Measurements from ENCODE around the gene PCDH9. TPM values are rescaled to one million over a fixed set of nuclear protein-coding genes. Genes with fewer than 3 reads are reported as not detected.

The PCDH9 gene
- total RNA-seq, 1 experiment from 2014 or later: 5.6 TPM

- no peak for DNase-seq
- Histone ChIP-seq H3K27ac (no peak overlapping the region), H3K4me1 (no peaks in the 10 kb centered on the region), H3K9me3 (replicated peaks) (no peaks in the 10 kb centered on the region), H3K27me3 (no peaks in the 10 kb centered on the region), H3K4me3 (no peak overlapping the region), H3K36me3 (no peaks in the 10 kb centered on the region)
These were observed 673.8 kb downstream of the PCDH9 start for GRCh38 chr13:66556306-66556705.

- H3K4me1 ChIP-seq: no peaks in the 10 kb centered on the region
- H3K4me3 ChIP-seq: no peak overlapping the region
- no peak for DNase-seq
- H3K36me3 ChIP-seq: no peaks in the 10 kb centered on the region
- H3K27me3 ChIP-seq: no peaks in the 10 kb centered on the region
- H3K9me3 ChIP-seq (replicated peaks): no peaks in the 10 kb centered on the region
- H3K27ac ChIP-seq: no peak overlapping the region
These were observed 676.7 kb downstream of the PCDH9 start for GRCh38 chr13:66553391-66553790.

GRCh38 chr13:66551128-66551527 is 679.0 kb downstream of the PCDH9 start:
- H3K27ac ChIP-seq: no peak overlapping the region
- H3K27me3 ChIP-seq: no peaks in the 10 kb centered on the region
- no peaks in the 10 kb centered on the region for H3K36me3 ChIP-seq
- no peaks in the 10 kb centered on the region for H3K9me3 ChIP-seq (replicated peaks)
- H3K4me3 ChIP-seq: no peak overlapping the region
- H3K4me1 ChIP-seq: no peaks in the 10 kb centered on the region
- no peak for DNase-seq

- Histone ChIP-seq H3K27ac (no peak overlapping the region), H3K4me3 (no peak overlapping the region), H3K9me3 (replicated peaks) (no peaks in the 10 kb centered on the region), H3K36me3 (no peaks in the 10 kb centered on the region), H3K4me1 (no peaks in the 10 kb centered on the region), H3K27me3 (no peaks in the 10 kb centered on the region)
- DNase-seq: no peak
These were observed 682.5 kb downstream of the PCDH9 start for GRCh38 chr13:66547685-66548084.

GRCh38 chr13:66546534-66547379 is 683.4 kb downstream of the PCDH9 start:
- no peak overlapping the region for H3K4me3 ChIP-seq
- H3K27me3 ChIP-seq: no peaks in the 10 kb centered on the region
- H3K4me1 ChIP-seq: no peaks in the 10 kb centered on the region
- no peak for DNase-seq
- H3K27ac ChIP-seq: no peak overlapping the region
- no peaks in the 10 kb centered on the region for H3K36me3 ChIP-seq
- H3K9me3 ChIP-seq (replicated peaks): no peaks in the 10 kb centered on the region

- Histone ChIP-seq H3K36me3 (no peaks in the 10 kb centered on the region), H3K4me1 (no peaks in the 10 kb centered on the region), H3K27ac (no peak overlapping the region), H3K4me3 (no peak overlapping the region), H3K27me3 (no peaks in the 10 kb centered on the region), H3K9me3 (replicated peaks) (no peaks in the 10 kb centered on the region)
- no peak for DNase-seq
These were observed 686.4 kb downstream of the PCDH9 start for GRCh38 chr13:66543780-66544179.

GRCh38 chr13:66537417-66537816 is 692.7 kb downstream of the PCDH9 start:
- H3K36me3 ChIP-seq: no peaks in the 10 kb centered on the region

GRCh38 chr13:66536746-66537145 is 693.4 kb downstream of the PCDH9 start:
- Histone ChIP-seq H3K9me3 (replicated peaks) (no peaks in the 10 kb centered on the region), H3K4me1 (no peaks in the 10 kb centered on the region), H3K36me3 (no peaks in the 10 kb centered on the region), H3K4me3 (no peak overlapping the region), H3K27ac (no peak overlapping the region), H3K27me3 (no peaks in the 10 kb centered on the region)
- DNase-seq: no peak

More at GRCh38 chr13:66537417-66537816, 692.7 kb downstream of the PCDH9 start:
- no peak for DNase-seq
- Histone ChIP-seq H3K4me3 (no peak overlapping the region), H3K4me1 (no peaks in the 10 kb centered on the region), H3K27me3 (no peaks in the 10 kb centered on the region), H3K9me3 (replicated peaks) (no peaks in the 10 kb centered on the region), H3K27ac (no peak overlapping the region)

GRCh38 chr13:66534561-66534960 is 695.6 kb downstream of the PCDH9 start:
- Histone ChIP-seq H3K36me3 (no peaks in the 10 kb centered on the region), H3K27ac (no peak overlapping the region), H3K4me1 (no peaks in the 10 kb centered on the region), H3K27me3 (no peaks in the 10 kb centered on the region), H3K4me3 (no peak overlapping the region), H3K9me3 (replicated peaks) (no peaks in the 10 kb centered on the region)
- DNase-seq: no peak

GRCh38 chr13:66532845-66533244 is 697.3 kb downstream of the PCDH9 start:
- Histone ChIP-seq H3K4me1 (no peaks in the 10 kb centered on the region), H3K36me3 (no peaks in the 10 kb centered on the region), H3K4me3 (no peak overlapping the region), H3K27me3 (no peaks in the 10 kb centered on the region), H3K9me3 (replicated peaks) (no peaks in the 10 kb centered on the region), H3K27ac (no peak overlapping the region)
- DNase-seq: no peak

GRCh38 chr13:66532146-66532545 is 698.0 kb downstream of the PCDH9 start:
- no peaks in the 10 kb centered on the region for H3K4me1 ChIP-seq
- H3K27ac ChIP-seq: no peak overlapping the region
- H3K27me3 ChIP-seq: no peaks in the 10 kb centered on the region
- no peak overlapping the region for H3K4me3 ChIP-seq
- no peak for DNase-seq
- no peaks in the 10 kb centered on the region for H3K36me3 ChIP-seq
- H3K9me3 ChIP-seq (replicated peaks): no peaks in the 10 kb centered on the region

GRCh38 chr13:66530686-66531085 is 699.5 kb downstream of the PCDH9 start:
- Histone ChIP-seq H3K27me3 (no peaks in the 10 kb centered on the region), H3K4me3 (no peak overlapping the region)
- DNase-seq: no peak

GRCh38 chr13:66530158-66530557 is 700.0 kb downstream of the PCDH9 start:
- no peak for DNase-seq
- Histone ChIP-seq H3K4me1 (no peaks in the 10 kb centered on the region), H3K27ac (no peak overlapping the region), H3K4me3 (no peak overlapping the region), H3K27me3 (no peaks in the 10 kb centered on the region), H3K9me3 (replicated peaks) (no peaks in the 10 kb centered on the region), H3K36me3 (no peaks in the 10 kb centered on the region)

More at GRCh38 chr13:66530686-66531085, 699.5 kb downstream of the PCDH9 start:
- Histone ChIP-seq H3K27ac (no peak overlapping the region), H3K9me3 (replicated peaks) (no peaks in the 10 kb centered on the region), H3K36me3 (no peaks in the 10 kb centered on the region), H3K4me1 (no peaks in the 10 kb centered on the region)

GRCh38 chr13:66528944-66529576 is 701.1 kb downstream of the PCDH9 start:
- H3K27ac ChIP-seq: no peak overlapping the region
- no peak overlapping the region for H3K4me3 ChIP-seq
- no peaks in the 10 kb centered on the region for H3K4me1 ChIP-seq
- no peak for DNase-seq
- H3K27me3 ChIP-seq: no peaks in the 10 kb centered on the region
- H3K36me3 ChIP-seq: no peaks in the 10 kb centered on the region
- no peaks in the 10 kb centered on the region for H3K9me3 ChIP-seq (replicated peaks)

GRCh38 chr13:66528180-66528579 is 702.0 kb downstream of the PCDH9 start:
- no peak for DNase-seq
- H3K4me1 ChIP-seq: no peaks in the 10 kb centered on the region
- H3K27me3 ChIP-seq: no peaks in the 10 kb centered on the region
- H3K4me3 ChIP-seq: no peak overlapping the region
- no peaks in the 10 kb centered on the region for H3K9me3 ChIP-seq (replicated peaks)
- H3K27ac ChIP-seq: no peak overlapping the region
- H3K36me3 ChIP-seq: no peaks in the 10 kb centered on the region

Data from SJCRH30 (cell line).